Ishikawa (cell line): ENCODE results near the gene NTSR1.

Experiments
- CREB1 ChIP-seq: IDR thresholded peaks from 2 replicates; pipeline ENCODE4 v1.6.1; 2012; ENCODE audit warnings: low read depth
- EP300 ChIP-seq: IDR thresholded peaks from 2 replicates; pipeline ENCODE4 v1.6.1; 2012; ENCODE audit warnings: borderline replicate concordance
- NFIC ChIP-seq: IDR thresholded peaks from 2 replicates; pipeline ENCODE4 v1.6.1; 2012
- RAD21 ChIP-seq: IDR thresholded peaks from 2 replicates; pipeline ENCODE4 v1.6.1; 2012; ENCODE audit warnings: low read depth
- TAF1 ChIP-seq: IDR thresholded peaks from 2 replicates; pipeline ENCODE4 v1.6.1; 2012; ENCODE audit warnings: low read depth, mild to moderate bottlenecking
- TEAD4 ChIP-seq: IDR thresholded peaks from 2 replicates; pipeline ENCODE4 v1.6.1; 2012
- YY1 ChIP-seq: IDR thresholded peaks from 2 replicates; pipeline ENCODE4 v1.6.1; 2012; ENCODE audit warnings: low read depth
- ZBTB7A ChIP-seq: IDR thresholded peaks from 2 replicates; pipeline ENCODE4 v1.6.1; 2012; ENCODE audit warnings: low read depth
- TF ChIP-seq, protein P1 (sequence below): IDR thresholded peaks from 2 replicates; pipeline ENCODE4 v1.6.1; 2012
- TF ChIP-seq, protein P2 (sequence below): IDR thresholded peaks from 2 replicates; pipeline ENCODE4 v1.6.1; 2012; ENCODE audit warnings: low read depth, mild to moderate bottlenecking

DNA sequence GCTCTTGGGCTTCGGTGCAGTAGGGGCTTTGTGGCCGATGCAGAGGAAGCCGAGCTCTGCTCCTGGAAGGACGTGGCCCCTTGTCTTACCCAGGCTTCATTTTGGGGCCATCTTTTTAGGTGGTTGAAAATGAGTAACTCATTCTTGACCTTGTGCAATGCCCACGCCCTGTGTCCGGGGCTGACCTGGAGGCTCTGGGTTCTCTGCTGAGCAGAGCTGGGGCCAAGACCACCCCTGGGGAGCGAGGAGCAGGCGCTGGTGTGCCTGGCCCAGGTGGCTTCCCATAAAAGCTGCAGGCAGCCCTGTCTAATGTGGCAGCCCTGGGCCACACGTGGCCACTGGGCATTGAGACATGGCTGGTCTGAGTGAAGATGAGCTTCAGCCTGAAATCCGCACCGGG, 25.7 kb downstream of the NTSR1 start:
- TF ChIP-seq TAF1 = no peak
- TF ChIP-seq, protein P1, sequence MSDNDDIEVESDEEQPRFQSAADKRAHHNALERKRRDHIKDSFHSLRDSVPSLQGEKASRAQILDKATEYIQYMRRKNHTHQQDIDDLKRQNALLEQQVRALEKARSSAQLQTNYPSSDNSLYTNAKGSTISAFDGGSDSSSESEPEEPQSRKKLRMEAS = no peak
- TF ChIP-seq ZBTB7A = no peak
- TF ChIP-seq RAD21 = no peak
- TF ChIP-seq CREB1 = no peak
- TF ChIP-seq, protein P2, sequence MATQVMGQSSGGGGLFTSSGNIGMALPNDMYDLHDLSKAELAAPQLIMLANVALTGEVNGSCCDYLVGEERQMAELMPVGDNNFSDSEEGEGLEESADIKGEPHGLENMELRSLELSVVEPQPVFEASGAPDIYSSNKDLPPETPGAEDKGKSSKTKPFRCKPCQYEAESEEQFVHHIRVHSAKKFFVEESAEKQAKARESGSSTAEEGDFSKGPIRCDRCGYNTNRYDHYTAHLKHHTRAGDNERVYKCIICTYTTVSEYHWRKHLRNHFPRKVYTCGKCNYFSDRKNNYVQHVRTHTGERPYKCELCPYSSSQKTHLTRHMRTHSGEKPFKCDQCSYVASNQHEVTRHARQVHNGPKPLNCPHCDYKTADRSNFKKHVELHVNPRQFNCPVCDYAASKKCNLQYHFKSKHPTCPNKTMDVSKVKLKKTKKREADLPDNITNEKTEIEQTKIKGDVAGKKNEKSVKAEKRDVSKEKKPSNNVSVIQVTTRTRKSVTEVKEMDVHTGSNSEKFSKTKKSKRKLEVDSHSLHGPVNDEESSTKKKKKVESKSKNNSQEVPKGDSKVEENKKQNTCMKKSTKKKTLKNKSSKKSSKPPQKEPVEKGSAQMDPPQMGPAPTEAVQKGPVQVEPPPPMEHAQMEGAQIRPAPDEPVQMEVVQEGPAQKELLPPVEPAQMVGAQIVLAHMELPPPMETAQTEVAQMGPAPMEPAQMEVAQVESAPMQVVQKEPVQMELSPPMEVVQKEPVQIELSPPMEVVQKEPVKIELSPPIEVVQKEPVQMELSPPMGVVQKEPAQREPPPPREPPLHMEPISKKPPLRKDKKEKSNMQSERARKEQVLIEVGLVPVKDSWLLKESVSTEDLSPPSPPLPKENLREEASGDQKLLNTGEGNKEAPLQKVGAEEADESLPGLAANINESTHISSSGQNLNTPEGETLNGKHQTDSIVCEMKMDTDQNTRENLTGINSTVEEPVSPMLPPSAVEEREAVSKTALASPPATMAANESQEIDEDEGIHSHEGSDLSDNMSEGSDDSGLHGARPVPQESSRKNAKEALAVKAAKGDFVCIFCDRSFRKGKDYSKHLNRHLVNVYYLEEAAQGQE = no peak
- TF ChIP-seq NFIC = no peak
- TF ChIP-seq EP300 = no peak
- no peak for TF ChIP-seq YY1
- TF ChIP-seq TEAD4 = no peak
